K562 (cell line): ENCODE data around the gene PYGO2. TPM values are rescaled to one million over a fixed set of nuclear protein-coding genes. Genes with fewer than 3 reads are reported as not detected.

Experiments used
- ARID1B ChIP-seq: fragments of 450-650 bp; IDR thresholded peaks from 2 replicates; pipeline ENCODE4 v1.6.1; 2016; ENCODE audit warnings: antibody characterized with exemption, mild to moderate bottlenecking, inconsistent platforms
- ARID2 ChIP-seq: fragments of 450-650 bp; IDR thresholded peaks from 2 replicates; pipeline ENCODE4 v1.6.1; 2017; ENCODE audit warnings: antibody characterized with exemption, mild to moderate bottlenecking
- CC2D1A ChIP-seq: fragments of 450-650 bp; IDR thresholded peaks from 2 replicates; pipeline ENCODE4 v1.6.1; 2017; ENCODE audit warnings: mild to moderate bottlenecking
- HOMEZ ChIP-seq: fragments of 250-450 bp; sonication (Bioruptor Pico); IDR thresholded peaks from 2 replicates; pipeline ENCODE4 v1.4.0; 2020; ENCODE audit warnings: mild to moderate bottlenecking, moderate library complexity
- KDM5B ChIP-seq: fragments of 200-600 bp; sonication (generic); IDR thresholded peaks from 2 replicates; pipeline ENCODE4 v1.6.1; 2012; ENCODE audit warnings: low read depth, mild to moderate bottlenecking, moderate library complexity, low read length, control low read depth, inconsistent platforms; ENCODE audit not compliant: insufficient replicate concordance
- RBM39 ChIP-seq: fragments of 200-400 bp; formaldehyde crosslinking; optimal IDR thresholded peaks from 2 replicates; pipeline ENCODE3; 2018; ENCODE audit warnings: low read depth, low read length
- SMAD1 ChIP-seq: fragments of 150-350 bp; IDR thresholded peaks from 2 replicates; pipeline ENCODE4 v1.6.1; 2014; ENCODE audit warnings: low read length, low read depth; ENCODE audit not compliant: partially characterized antibody
- TARDBP ChIP-seq: fragments of 450-650 bp; IDR thresholded peaks from 2 replicates; pipeline ENCODE4 v1.6.1; 2016
- ZNF124 ChIP-seq: sonication (generic); formaldehyde crosslinking; IDR thresholded peaks from 2 replicates; pipeline ENCODE4 v1.8.1; 2022; ENCODE audit warnings: missing genetic modification reagents
- ZNF41 ChIP-seq: fragments of 250-450 bp; sonication (Bioruptor Pico); conservative IDR thresholded peaks from 2 replicates; pipeline ENCODE4 v1.4.0; 2020; ENCODE audit warnings: mild to moderate bottlenecking
- polyA plus RNA-seq, 8 experiments: library from polyadenylated mRNA; depleted of rRNA in 4 of 8; stranded (reverse) in 5 of 8; unstranded in 3 of 8; fragments of >200 nt; fragmentation: Nextera tagmentation in 2 of 8; fragmentation: Illumina TruSeq in 1 of 8; extraction: Ambion mirVana in 2 of 8; extraction: Trizol in 1 of 8; gene quantifications; 2 replicates each; pipeline versions ENCODE4 v1.2.1 to v1.2.3, GENCODE V29; 2011 to 2014; ENCODE audit warnings: inconsistent platforms in 1 of 8, missing spikeins in 1 of 8
- total RNA-seq, 7 experiments: library from RNA; depleted of rRNA in 6 of 7; stranded (reverse); fragments of >200 nt in 6 of 7; fragmentation: Illumina TruSeq in 2 of 7; extraction: Trizol in 2 of 7; gene quantifications; 2 replicates each; pipeline versions ENCODE4 v1.2.1 to v1.2.3, GENCODE V29; 2011 to 2021; ENCODE audit warnings: low replicate concordance in 1 of 7
- TF ChIP-seq, protein P1 (sequence below): sonication (generic); formaldehyde crosslinking; IDR thresholded peaks from 2 replicates; pipeline ENCODE4 v1.8.0; 2023; ENCODE audit warnings: mild to moderate bottlenecking, missing genetic modification reagents
- TF ChIP-seq, protein P2 (sequence below): sonication (generic); formaldehyde crosslinking; IDR thresholded peaks from 2 replicates; pipeline ENCODE4 v1.8.0; 2022; ENCODE audit warnings: missing genetic modification reagents, mild to moderate bottlenecking, moderate library complexity, borderline replicate concordance
- TF ChIP-seq, protein P3 (sequence below): fragments of 250-450 bp; sonication (Bioruptor Pico); IDR thresholded peaks from 2 replicates; pipeline ENCODE4 v1.5.0; 2020; ENCODE audit warnings: mild to moderate bottlenecking, borderline replicate concordance
- TF ChIP-seq, protein P4 (sequence below): fragments of 450-650 bp; IDR thresholded peaks from 2 replicates; pipeline ENCODE4 v1.6.1; 2016; ENCODE audit warnings: antibody characterized with exemption

The PYGO2 gene
- total and polyA plus RNA-seq, 9 of the 15 experiments (the other 6 are each of a cell fraction or from before 2014, with no cell fraction given), result 8.3 to 36.2 (median 18.2) TPM

GRCh38 chr1:154993572-154994268 is 32.1 kb upstream of the PYGO2 start, which contains the start of gene LENEP (continued):
- TF ChIP-seq, protein P1, sequence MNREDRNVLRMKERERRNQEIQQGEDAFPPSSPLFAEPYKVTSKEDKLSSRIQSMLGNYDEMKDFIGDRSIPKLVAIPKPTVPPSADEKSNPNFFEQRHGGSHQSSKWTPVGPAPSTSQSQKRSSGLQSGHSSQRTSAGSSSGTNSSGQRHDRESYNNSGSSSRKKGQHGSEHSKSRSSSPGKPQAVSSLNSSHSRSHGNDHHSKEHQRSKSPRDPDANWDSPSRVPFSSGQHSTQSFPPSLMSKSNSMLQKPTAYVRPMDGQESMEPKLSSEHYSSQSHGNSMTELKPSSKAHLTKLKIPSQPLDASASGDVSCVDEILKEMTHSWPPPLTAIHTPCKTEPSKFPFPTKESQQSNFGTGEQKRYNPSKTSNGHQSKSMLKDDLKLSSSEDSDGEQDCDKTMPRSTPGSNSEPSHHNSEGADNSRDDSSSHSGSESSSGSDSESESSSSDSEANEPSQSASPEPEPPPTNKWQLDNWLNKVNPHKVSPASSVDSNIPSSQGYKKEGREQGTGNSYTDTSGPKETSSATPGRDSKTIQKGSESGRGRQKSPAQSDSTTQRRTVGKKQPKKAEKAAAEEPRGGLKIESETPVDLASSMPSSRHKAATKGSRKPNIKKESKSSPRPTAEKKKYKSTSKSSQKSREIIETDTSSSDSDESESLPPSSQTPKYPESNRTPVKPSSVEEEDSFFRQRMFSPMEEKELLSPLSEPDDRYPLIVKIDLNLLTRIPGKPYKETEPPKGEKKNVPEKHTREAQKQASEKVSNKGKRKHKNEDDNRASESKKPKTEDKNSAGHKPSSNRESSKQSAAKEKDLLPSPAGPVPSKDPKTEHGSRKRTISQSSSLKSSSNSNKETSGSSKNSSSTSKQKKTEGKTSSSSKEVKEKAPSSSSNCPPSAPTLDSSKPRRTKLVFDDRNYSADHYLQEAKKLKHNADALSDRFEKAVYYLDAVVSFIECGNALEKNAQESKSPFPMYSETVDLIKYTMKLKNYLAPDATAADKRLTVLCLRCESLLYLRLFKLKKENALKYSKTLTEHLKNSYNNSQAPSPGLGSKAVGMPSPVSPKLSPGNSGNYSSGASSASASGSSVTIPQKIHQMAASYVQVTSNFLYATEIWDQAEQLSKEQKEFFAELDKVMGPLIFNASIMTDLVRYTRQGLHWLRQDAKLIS (CRISPR knock-in tag), result no peak
- TF ChIP-seq, protein P2, sequence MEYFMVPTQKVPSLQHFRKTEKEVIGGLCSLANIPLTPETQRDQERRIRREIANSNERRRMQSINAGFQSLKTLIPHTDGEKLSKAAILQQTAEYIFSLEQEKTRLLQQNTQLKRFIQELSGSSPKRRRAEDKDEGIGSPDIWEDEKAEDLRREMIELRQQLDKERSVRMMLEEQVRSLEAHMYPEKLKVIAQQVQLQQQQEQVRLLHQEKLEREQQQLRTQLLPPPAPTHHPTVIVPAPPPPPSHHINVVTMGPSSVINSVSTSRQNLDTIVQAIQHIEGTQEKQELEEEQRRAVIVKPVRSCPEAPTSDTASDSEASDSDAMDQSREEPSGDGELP, result peak; percentile 50; the same call in 1 of the 2 replicates
- TF ChIP-seq ARID2, result no peak
- no peak for TF ChIP-seq SMAD1
- no peak for TF ChIP-seq CC2D1A
- TF ChIP-seq, protein P3, sequence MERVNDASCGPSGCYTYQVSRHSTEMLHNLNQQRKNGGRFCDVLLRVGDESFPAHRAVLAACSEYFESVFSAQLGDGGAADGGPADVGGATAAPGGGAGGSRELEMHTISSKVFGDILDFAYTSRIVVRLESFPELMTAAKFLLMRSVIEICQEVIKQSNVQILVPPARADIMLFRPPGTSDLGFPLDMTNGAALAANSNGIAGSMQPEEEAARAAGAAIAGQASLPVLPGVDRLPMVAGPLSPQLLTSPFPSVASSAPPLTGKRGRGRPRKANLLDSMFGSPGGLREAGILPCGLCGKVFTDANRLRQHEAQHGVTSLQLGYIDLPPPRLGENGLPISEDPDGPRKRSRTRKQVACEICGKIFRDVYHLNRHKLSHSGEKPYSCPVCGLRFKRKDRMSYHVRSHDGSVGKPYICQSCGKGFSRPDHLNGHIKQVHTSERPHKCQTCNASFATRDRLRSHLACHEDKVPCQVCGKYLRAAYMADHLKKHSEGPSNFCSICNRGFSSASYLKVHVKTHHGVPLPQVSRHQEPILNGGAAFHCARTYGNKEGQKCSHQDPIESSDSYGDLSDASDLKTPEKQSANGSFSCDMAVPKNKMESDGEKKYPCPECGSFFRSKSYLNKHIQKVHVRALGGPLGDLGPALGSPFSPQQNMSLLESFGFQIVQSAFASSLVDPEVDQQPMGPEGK, result no peak
- no peak for TF ChIP-seq ARID1B
- TF ChIP-seq HOMEZ (CRISPR knock-in tag), result no peak
- no peak for TF ChIP-seq ZNF41 (CRISPR knock-in tag)
- no peak for TF ChIP-seq ZNF124 (CRISPR knock-in tag)
- TF ChIP-seq, protein P4, sequence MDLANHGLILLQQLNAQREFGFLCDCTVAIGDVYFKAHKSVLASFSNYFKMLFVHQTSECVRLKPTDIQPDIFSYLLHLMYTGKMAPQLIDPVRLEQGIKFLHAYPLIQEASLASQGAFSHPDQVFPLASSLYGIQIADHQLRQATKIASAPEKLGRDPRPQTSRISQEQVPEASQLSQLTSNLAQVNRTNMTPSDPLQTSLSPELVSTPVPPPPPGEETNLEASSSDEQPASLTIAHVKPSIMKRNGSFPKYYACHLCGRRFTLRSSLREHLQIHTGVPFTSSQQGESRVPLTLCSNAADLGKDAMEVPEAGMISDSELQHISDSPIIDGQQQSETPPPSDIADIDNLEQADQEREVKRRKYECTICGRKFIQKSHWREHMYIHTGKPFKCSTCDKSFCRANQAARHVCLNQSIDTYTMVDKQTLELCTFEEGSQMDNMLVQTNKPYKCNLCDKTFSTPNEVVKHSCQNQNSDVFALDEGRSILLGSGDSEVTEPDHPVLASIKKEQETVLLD, result no peak
- TF ChIP-seq TARDBP, result no peak
- TF ChIP-seq RBM39, result no peak
- no peak for TF ChIP-seq KDM5B
